Astrocyte (in vitro differentiated cells and primary cell): Measurements from ENCODE around the gene S100A7.

Experiments
- EZH2 ChIP-seq: IDR thresholded peaks from 2 replicates; pipeline ENCODE4 v1.6.1; 2012; ENCODE audit warnings: mild to moderate bottlenecking, low read length, inconsistent platforms; ENCODE audit not compliant: insufficient read depth
- TF ChIP-seq, protein P1 (sequence below): IDR thresholded peaks from 2 replicates; pipeline ENCODE4 v1.5.1; 2011; ENCODE audit warnings: low read depth, mild to moderate bottlenecking, inconsistent platforms, low read length, moderate library complexity; ENCODE audit not compliant: insufficient read depth

DNA sequence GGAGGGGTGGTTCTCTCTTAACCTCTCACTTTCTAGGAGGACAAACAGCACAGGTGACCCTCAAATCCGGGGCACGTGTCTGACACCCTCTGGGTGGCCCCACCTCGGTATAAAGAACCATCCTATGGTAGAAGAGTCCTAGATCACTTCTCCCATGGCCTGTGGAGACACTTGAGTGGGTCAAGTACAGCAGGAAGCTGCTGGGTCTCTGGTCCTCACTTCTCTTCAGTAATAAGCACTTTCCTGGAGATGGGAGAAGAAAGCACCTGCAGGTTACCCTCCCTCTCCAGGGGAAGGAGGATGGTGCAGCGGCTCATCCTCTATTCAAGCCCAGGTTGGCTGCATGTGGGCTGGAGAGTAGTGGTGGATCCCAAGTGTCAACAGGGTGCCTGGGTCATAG is 17.0 kb downstream of the S100A7 start:
- TF ChIP-seq, protein P1, sequence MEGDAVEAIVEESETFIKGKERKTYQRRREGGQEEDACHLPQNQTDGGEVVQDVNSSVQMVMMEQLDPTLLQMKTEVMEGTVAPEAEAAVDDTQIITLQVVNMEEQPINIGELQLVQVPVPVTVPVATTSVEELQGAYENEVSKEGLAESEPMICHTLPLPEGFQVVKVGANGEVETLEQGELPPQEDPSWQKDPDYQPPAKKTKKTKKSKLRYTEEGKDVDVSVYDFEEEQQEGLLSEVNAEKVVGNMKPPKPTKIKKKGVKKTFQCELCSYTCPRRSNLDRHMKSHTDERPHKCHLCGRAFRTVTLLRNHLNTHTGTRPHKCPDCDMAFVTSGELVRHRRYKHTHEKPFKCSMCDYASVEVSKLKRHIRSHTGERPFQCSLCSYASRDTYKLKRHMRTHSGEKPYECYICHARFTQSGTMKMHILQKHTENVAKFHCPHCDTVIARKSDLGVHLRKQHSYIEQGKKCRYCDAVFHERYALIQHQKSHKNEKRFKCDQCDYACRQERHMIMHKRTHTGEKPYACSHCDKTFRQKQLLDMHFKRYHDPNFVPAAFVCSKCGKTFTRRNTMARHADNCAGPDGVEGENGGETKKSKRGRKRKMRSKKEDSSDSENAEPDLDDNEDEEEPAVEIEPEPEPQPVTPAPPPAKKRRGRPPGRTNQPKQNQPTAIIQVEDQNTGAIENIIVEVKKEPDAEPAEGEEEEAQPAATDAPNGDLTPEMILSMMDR: no peak
- TF ChIP-seq EZH2: no peak
